ENCODE data around the gene GPNMB.
A peak's percentile ranks its signal among the peaks of the same experiment; 100 is the strongest.
"Not testable (repeated sequence)": the region's sequence is repeated elsewhere in the genome, so short reads cannot be mapped to it uniquely, and the experiment has no call there.

GPNMB gene

GRCh38 chr7:23298885-23299769, 52.6 kb downstream of the GPNMB start, which contains the start of gene MALSU1:
TSS of gene MALSU1 (plus strand) at chr7:23299339. CDS start at chr7:23299353, 14 bp downstream.
- peaks cover 2% of the 10 kb centered on the region; the same call in 1 of the 2 replicates for H3K4me1 ChIP-seq (ENCODE audit: control insufficient read depth, insufficient read depth, low read length)
- peak within 1 kb of the TSS; percentile 97 for H3K4me3 ChIP-seq (ENCODE audit: low read length)
- no peaks in the 10 kb centered on the region for H3K9me3 ChIP-seq (ENCODE audit: control insufficient read depth, insufficient read depth, low read length)
- H3K27ac ChIP-seq (ENCODE audit: low read length) = no peak within 1 kb of the TSS
- peak; percentile 95 for DNase-seq (ENCODE audit: low read depth, low spot score)
- no peaks in the 10 kb centered on the region for H3K27me3 ChIP-seq (ENCODE audit: control insufficient read depth, insufficient read depth, low read length)
- no CpG with 5 or more reads among the region's 59 CpGs for WGBS (ENCODE audit: insufficient coverage, insufficient read length)
- H3K36me3 ChIP-seq (ENCODE audit: control insufficient read depth, insufficient read depth, low read length) = no peaks in the 10 kb centered on the region; the same call in 1 of the 2 replicates

- WGBS (ENCODE audit: insufficient coverage, insufficient read length) = no CpG with 5 or more reads among the region's 12 CpGs
- Histone ChIP-seq H3K27ac (ENCODE audit: low read length) (no peak overlapping the region), H3K4me3 (ENCODE audit: low read length) (peak overlapping the region; percentile 97), H3K27me3 (ENCODE audit: control insufficient read depth, insufficient read depth, low read length) (no peaks in the 10 kb centered on the region), H3K9me3 (ENCODE audit: control insufficient read depth, insufficient read depth, low read length) (no peaks in the 10 kb centered on the region), H3K4me1 (ENCODE audit: control insufficient read depth, insufficient read depth, low read length) (peaks cover 2% of the 10 kb centered on the region; the same call in 1 of the 2 replicates), H3K36me3 (ENCODE audit: control insufficient read depth, insufficient read depth, low read length) (no peaks in the 10 kb centered on the region; the same call in 1 of the 2 replicates)
- DNase-seq (ENCODE audit: low read depth, low spot score) = no peak
These were observed 53.3 kb downstream of the GPNMB start for GRCh38 chr7:23299770-23300300.

DNA sequence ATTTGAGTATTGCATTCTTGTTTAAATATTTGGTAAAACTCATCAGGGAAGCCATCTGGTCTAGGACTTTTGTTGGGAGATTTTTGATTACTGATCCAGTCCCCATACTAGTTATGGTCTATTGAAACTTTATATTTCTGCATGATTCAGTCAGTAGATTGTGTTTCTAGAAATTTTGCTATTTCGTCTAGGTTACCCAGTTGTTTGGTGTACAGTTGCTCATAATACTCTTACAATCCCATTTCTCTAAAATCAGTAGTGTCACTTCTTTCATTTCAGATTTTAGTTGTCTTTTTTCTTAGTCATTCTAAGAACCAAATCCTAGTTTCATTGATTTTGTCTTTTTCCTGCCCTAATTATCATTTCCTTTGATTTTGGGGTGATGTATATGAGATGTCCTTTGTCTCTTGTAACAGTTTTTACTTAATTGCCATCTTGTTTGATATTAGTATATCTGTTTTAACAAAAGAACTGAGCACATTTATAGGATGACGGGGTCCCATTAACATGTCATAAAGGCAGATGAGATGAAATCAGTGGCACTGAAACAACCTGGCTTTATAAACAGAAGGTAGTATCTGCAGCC, 60.5 kb downstream of the GPNMB start:
- Histone ChIP-seq H3K4me1 (ENCODE audit: control insufficient read depth, insufficient read depth, low read length) (no peaks in the 10 kb centered on the region), H3K27me3 (ENCODE audit: control insufficient read depth, insufficient read depth, low read length) (no peaks in the 10 kb centered on the region), H3K27ac (ENCODE audit: low read length) (no peak overlapping the region), H3K36me3 (ENCODE audit: control insufficient read depth, insufficient read depth, low read length) (peaks cover 9% of the 10 kb centered on the region; the same call in 1 of the 2 replicates), H3K9me3 (ENCODE audit: control insufficient read depth, insufficient read depth, low read length) (no peaks in the 10 kb centered on the region), H3K4me3 (ENCODE audit: low read length) (no peak overlapping the region)
- no peak for DNase-seq (ENCODE audit: low read depth, low spot score)
- WGBS (ENCODE audit: insufficient coverage, insufficient read length) = no CpG with 5 or more reads among the region's 2 CpGs

GRCh38 chr7:23308754-23309153, 62.2 kb downstream of the GPNMB start:
- WGBS (ENCODE audit: insufficient coverage, insufficient read length) = no CpG with 5 or more reads among the region's 6 CpGs
- no peak for DNase-seq (ENCODE audit: low read depth, low spot score)
- H3K9me3 ChIP-seq (ENCODE audit: control insufficient read depth, insufficient read depth, low read length) = no peaks in the 10 kb centered on the region
- H3K27ac ChIP-seq (ENCODE audit: low read length) = no peak overlapping the region
- no peaks in the 10 kb centered on the region for H3K27me3 ChIP-seq (ENCODE audit: control insufficient read depth, insufficient read depth, low read length)
- H3K4me1 ChIP-seq (ENCODE audit: control insufficient read depth, insufficient read depth, low read length) = no peaks in the 10 kb centered on the region
- H3K36me3 ChIP-seq (ENCODE audit: control insufficient read depth, insufficient read depth, low read length) = peaks cover 15% of the 10 kb centered on the region; the same call in 1 of the 2 replicates
- no peak overlapping the region for H3K4me3 ChIP-seq (ENCODE audit: low read length)

DNA sequence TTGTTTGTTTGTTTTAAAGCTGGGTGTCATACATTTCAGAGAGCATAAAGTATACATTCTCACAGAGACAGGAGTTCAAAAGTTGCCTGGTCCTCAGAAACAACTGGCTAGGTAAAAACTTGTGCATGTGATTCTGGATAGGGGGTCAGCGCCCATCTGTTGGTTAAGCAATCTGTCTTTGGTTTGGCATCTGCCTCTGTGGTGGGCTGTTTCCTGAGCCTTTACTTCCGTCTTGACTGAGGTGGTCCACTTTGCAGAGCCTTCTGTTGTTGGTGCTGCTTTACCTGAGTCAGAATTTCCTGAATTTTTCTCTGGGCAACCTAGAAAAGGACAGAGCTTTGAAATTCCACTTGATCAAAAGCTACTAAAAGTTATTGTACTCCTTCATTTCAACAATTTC, 65.6 kb downstream of the GPNMB start:
- not testable (repeated sequence) for H3K4me3 ChIP-seq (ENCODE audit: low read length); H3K4me1 ChIP-seq (ENCODE audit: control insufficient read depth, insufficient read depth, low read length); DNase-seq (ENCODE audit: low read depth, low spot score); H3K27ac ChIP-seq (ENCODE audit: low read length); H3K27me3 ChIP-seq (ENCODE audit: control insufficient read depth, insufficient read depth, low read length); H3K9me3 ChIP-seq (ENCODE audit: control insufficient read depth, insufficient read depth, low read length)
- H3K36me3 ChIP-seq (ENCODE audit: control insufficient read depth, insufficient read depth, low read length) = peaks cover 21% of the 10 kb centered on the region; the same call in 1 of the 2 replicates
- WGBS (ENCODE audit: insufficient coverage, insufficient read length) = no CpG with 5 or more reads among the region's 2 CpGs

DNA sequence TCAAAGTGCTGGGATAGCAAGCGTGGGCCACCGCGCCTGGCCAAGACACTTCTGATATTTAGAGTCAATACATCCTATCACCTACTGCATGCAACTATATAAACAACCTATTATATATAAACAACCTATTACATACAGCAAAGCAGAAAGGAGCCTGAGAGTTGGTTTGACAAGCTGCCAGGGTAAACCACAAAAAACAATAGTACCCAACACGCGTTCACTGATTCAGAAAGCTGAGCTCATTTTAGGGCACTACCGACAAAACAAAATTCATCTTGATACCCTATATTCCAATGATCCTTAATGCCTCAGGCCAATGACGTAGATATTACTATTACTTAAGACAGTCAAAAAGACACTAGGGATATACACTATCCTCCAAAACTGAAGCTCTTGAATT, 68.8 kb downstream of the GPNMB start:
- DNase-seq (ENCODE audit: low read depth, low spot score) = no peak
- no peaks in the 10 kb centered on the region for H3K27me3 ChIP-seq (ENCODE audit: control insufficient read depth, insufficient read depth, low read length)
- no peak overlapping the region for H3K27ac ChIP-seq (ENCODE audit: low read length)
- H3K4me3 ChIP-seq (ENCODE audit: low read length) = no peak overlapping the region
- peaks cover 29% of the 10 kb centered on the region; the same call in 1 of the 2 replicates for H3K36me3 ChIP-seq (ENCODE audit: control insufficient read depth, insufficient read depth, low read length)
- no peaks in the 10 kb centered on the region for H3K9me3 ChIP-seq (ENCODE audit: control insufficient read depth, insufficient read depth, low read length)
- no CpG with 5 or more reads among the region's 7 CpGs for WGBS (ENCODE audit: insufficient coverage, insufficient read length)
- no peaks in the 10 kb centered on the region for H3K4me1 ChIP-seq (ENCODE audit: control insufficient read depth, insufficient read depth, low read length)
